GM21723 (cell line): ENCODE measurements around the gene CCL24.
"Not testable (repeated sequence)": the region's sequence is repeated elsewhere in the genome, so short reads cannot be mapped to it uniquely, and the experiment has no call there.

Experiments used
- ATAC-seq: cut with Tn5 transposase; IDR thresholded peaks from one replicate; pipeline ENCODE4 v1.9.1; 2021; ENCODE audit warnings: mild to moderate bottlenecking, moderate library complexity; ENCODE audit not compliant: unreplicated experiment

Gene CCL24

GRCh38 chr7:75820688-75821087, 7.1 kb upstream of the CCL24 start:
- ATAC-seq, result no peak

- no peak for ATAC-seq
These were observed 6.1 kb upstream of the CCL24 start for GRCh38 chr7:75819711-75820110.

GRCh38 chr7:75818472-75818871, 4.9 kb upstream of the CCL24 start:
- no peak for ATAC-seq

- ATAC-seq, result no peak
These were observed 3.5 kb upstream of the CCL24 start for GRCh38 chr7:75817116-75817515.

GRCh38 chr7:75815418-75816064, 1.9 kb upstream of the CCL24 start:
- ATAC-seq, result no peak

GRCh38 chr7:75814407-75814947, 871 bp upstream of the CCL24 start:
- ATAC-seq, result no peak

GRCh38 chr7:75813084-75813483, 522 bp downstream of the CCL24 start:
- ATAC-seq, result no peak

GRCh38 chr7:75811894-75812678, 1.5 kb downstream of the CCL24 start:
- no peak for ATAC-seq

- no peak for ATAC-seq
These were observed 4.2 kb downstream of the CCL24 start for GRCh38 chr7:75809396-75809795.

- ATAC-seq, result no peak
These were observed 5.5 kb downstream of the CCL24 start for GRCh38 chr7:75808106-75808505.

- ATAC-seq, result no peak
These were observed 6.2 kb downstream of the CCL24 start for GRCh38 chr7:75807452-75807851.

- ATAC-seq, result no peak
These were observed 6.9 kb downstream of the CCL24 start for GRCh38 chr7:75806560-75807307.

GRCh38 chr7:75804705-75805104, 8.9 kb downstream of the CCL24 start:
- no peak for ATAC-seq

- no peak for ATAC-seq
These were observed 9.6 kb downstream of the CCL24 start for GRCh38 chr7:75804004-75804403.

GRCh38 chr7:75802552-75802821, 11.1 kb downstream of the CCL24 start:
- ATAC-seq, result no peak

GRCh38 chr7:75798770-75799169, 14.8 kb downstream of the CCL24 start:
- ATAC-seq, result no peak

GRCh38 chr7:75796420-75796819, 17.2 kb downstream of the CCL24 start:
- no peak for ATAC-seq

GRCh38 chr7:75795831-75796285, 17.7 kb downstream of the CCL24 start:
- no peak for ATAC-seq

- ATAC-seq, result no peak
These were observed 19.9 kb downstream of the CCL24 start for GRCh38 chr7:75793676-75794075.

- ATAC-seq, result not testable (repeated sequence)
These were observed 21.0 kb downstream of the CCL24 start for GRCh38 chr7:75792567-75792966.

GRCh38 chr7:75789361-75789924, 24.2 kb downstream of the CCL24 start:
- ATAC-seq, result no peak
